GM23248 (cell line): Measurements from ENCODE around the gene CAST. TPM values are rescaled to one million over a fixed set of nuclear protein-coding genes. Genes with fewer than 3 reads are reported as not detected.

Experiments used
- DNase-seq: peaks from one replicate; pipeline ENCODE4 v3.0.0-alpha.2; 2015
- H2AFZ ChIP-seq: fragments of 200-600 bp; sonication (generic); 2 replicates; pipeline ENCODE4 v1.6.1; 2016; ENCODE audit warnings: antibody characterized with exemption
- H3F3A ChIP-seq: fragments of 200-600 bp; sonication (generic); 2 replicates; pipeline ENCODE4 v1.6.1; 2016; ENCODE audit warnings: mild to moderate bottlenecking, antibody characterized with exemption, mixed run types; ENCODE audit not compliant: insufficient read depth
- H3K27ac ChIP-seq: fragments of 200-600 bp; sonication (generic); 2 replicates; pipeline ENCODE4 v1.5.1; 2016; ENCODE audit warnings: mild to moderate bottlenecking
- H3K27me3 ChIP-seq: fragments of 200-600 bp; sonication (generic); replicated peaks from 2 replicates; pipeline ENCODE4 v1.6.1; 2016; ENCODE audit warnings: mild to moderate bottlenecking; ENCODE audit not compliant: insufficient read depth
- H3K36me3 ChIP-seq: fragments of 200-600 bp; sonication (generic); 2 replicates; pipeline ENCODE4 v1.6.1; 2016; ENCODE audit warnings: low read depth, mild to moderate bottlenecking
- H3K4me1 ChIP-seq: fragments of 200-600 bp; sonication (generic); 2 replicates; pipeline ENCODE4 v1.6.1; 2016; ENCODE audit warnings: mild to moderate bottlenecking; ENCODE audit not compliant: insufficient read depth
- H3K4me2 ChIP-seq: fragments of 200-600 bp; sonication (generic); one replicate; pipeline ENCODE4 v1.6.1; 2016; ENCODE audit warnings: mild to moderate bottlenecking; ENCODE audit not compliant: unreplicated experiment
- H3K4me3 ChIP-seq: fragments of 200-600 bp; sonication (generic); 2 replicates; pipeline ENCODE4 v1.5.1; 2016; ENCODE audit warnings: mild to moderate bottlenecking
- H3K79me2 ChIP-seq: fragments of 200-600 bp; sonication (generic); 2 replicates; pipeline ENCODE4 v1.6.1; 2016; ENCODE audit warnings: mild to moderate bottlenecking; ENCODE audit not compliant: insufficient read depth
- H3K9ac ChIP-seq: fragments of 200-600 bp; sonication (generic); 2 replicates; pipeline ENCODE4 v1.6.1; 2016; ENCODE audit warnings: mild to moderate bottlenecking
- H3K9me2 ChIP-seq: fragments of 200-600 bp; sonication (generic); 2 replicates; pipeline ENCODE4 v1.6.1; 2016; ENCODE audit warnings: mixed run types, mild to moderate bottlenecking, moderate library complexity; ENCODE audit not compliant: insufficient read depth
- H3K9me3 ChIP-seq: fragments of 200-600 bp; sonication (generic); one replicate; pipeline ENCODE4 v1.6.1; 2017; ENCODE audit warnings: low read depth
- H4K20me1 ChIP-seq: fragments of 200-600 bp; sonication (generic); 2 replicates; pipeline ENCODE4 v1.6.0; 2016; ENCODE audit not compliant: insufficient read depth
- EZH2 ChIP-seq: fragments of 200-600 bp; sonication (generic); IDR thresholded peaks from 2 replicates; pipeline ENCODE4 v1.6.1; 2018; ENCODE audit warnings: antibody characterized with exemption, mild to moderate bottlenecking; ENCODE audit not compliant: insufficient read depth, poor library complexity, severe bottlenecking
- EZH2phosphoT487 ChIP-seq: fragments of 200-600 bp; sonication (generic); IDR thresholded peaks from 2 replicates; pipeline ENCODE4 v1.6.1; 2018; ENCODE audit warnings: antibody characterized with exemption, moderate library complexity, mild to moderate bottlenecking, low read depth; ENCODE audit not compliant: insufficient read depth
- WGBS, 2 experiments: methylation state at CpG; one replicate each; pipeline ENCODE4 v1.1.6; 2015 to 2017; ENCODE audit warnings: low lambda C conversion rate in 2 of 2, low coverage in 1 of 2; ENCODE audit errors: missing lambda C conversion rate in 2 of 2; 5-methylcytosine and 5-hydroxymethylcytosine counted together
- in situ Hi-C: fragments of 300-500 bp; cut with MboI; formaldehyde crosslinking; loops from 2 replicates; pipeline ENCODE4 v1.15.0; 2020
- polyA plus RNA-seq: library from polyadenylated mRNA; unstranded; fragments of >200 nt; fragmentation: Nextera tagmentation; extraction: Ambion mirVana; gene quantifications from 2 replicates; pipeline ENCODE4 v1.2.1, GENCODE V29; 2016
- total RNA-seq: library from RNA; depleted of rRNA; stranded (reverse); fragments of >200 nt; shearing (Covaris generic); gene quantifications from 2 replicates; pipeline ENCODE4 v1.2.3, GENCODE V29; 2014

Gene CAST
- total and polyA plus RNA-seq, 2 experiments from 2014 or later, result 179 to 196 TPM

DNA sequence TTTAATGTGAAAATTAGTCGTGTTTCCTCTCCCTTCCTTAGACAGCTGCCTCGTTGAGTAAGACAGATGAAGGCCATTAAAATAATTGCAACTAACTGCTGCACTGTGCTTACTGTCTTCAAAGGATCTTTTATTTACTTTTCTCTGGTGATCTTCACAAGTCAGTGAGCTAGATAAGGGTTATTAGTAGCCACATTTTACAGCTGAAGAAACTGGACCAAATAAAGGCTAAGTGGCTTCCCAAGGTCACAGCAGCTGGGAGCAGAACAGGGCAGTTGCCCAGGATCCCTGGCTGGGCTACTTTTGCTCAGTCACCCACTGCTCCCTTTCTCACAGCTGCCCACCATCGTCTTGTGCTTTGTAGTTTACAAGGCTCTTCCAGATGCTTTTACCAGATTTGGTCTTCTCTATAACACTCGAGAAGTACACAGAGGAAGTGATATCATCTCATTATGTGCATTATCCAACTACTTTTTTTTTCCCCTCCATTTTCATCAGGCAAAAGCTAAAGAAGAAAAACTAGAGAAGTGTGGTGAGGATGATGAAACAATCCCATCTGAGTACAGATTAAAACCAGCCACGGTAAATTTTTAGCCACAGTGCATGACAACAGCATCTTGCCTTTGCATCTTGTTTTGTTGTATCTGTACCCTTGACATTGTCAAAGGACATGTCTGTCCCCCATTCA, 83.8 kb downstream of the CAST start:
- peak; percentile 34 for DNase-seq
- Histone ChIP-seq H3K27ac (peak overlapping the region; percentile 5; the same call in 1 of the 2 replicates), H3K4me2 (no peak overlapping the region), H3K27me3 (no peaks in the 10 kb centered on the region), H4K20me1 (no peaks in the 10 kb centered on the region), H3K4me1 (peaks cover 23% of the 10 kb centered on the region), H3K9ac (peak overlapping the region; percentile 6; the same call in 1 of the 2 replicates), H3K4me3 (no peak overlapping the region), H3F3A (peaks cover 39% of the 10 kb centered on the region), H3K9me3 (no peaks in the 10 kb centered on the region), H2AFZ (0 out of 2 replicates have a peak overlapping the region, but pooled peaks have one; percentile 25), H3K36me3 (peaks cover 88% of the 10 kb centered on the region), H3K79me2 (no peaks in the 10 kb centered on the region), H3K9me2 (no peaks in the 10 kb centered on the region)
- WGBS, 2 experiments, result 6 to 14% methylated on average over 5 of the region's 5 CpGs
- TF ChIP-seq EZH2, result no peak
- no peak for TF ChIP-seq EZH2phosphoT487
- in situ Hi-C loops, result no loop called here

DNA sequence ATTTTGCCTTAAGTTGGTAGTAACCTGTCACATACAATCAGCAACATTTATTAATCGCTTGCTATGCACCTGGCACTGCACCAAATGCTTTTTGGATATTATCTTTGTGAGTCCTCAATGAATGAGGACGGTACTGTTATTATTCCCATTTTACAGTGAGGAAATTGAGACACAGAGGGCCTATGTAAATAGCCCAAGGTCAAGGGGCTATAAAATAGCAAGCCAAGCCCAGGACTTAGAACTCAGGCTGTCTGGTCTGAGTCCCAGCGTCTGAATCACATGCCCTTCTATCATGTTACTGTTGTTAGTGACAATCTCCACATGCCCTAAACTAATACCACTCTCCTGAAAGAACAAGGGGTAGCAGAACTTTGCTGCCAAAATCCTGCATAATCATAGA, 85.5 kb downstream of the CAST start:
- H3F3A ChIP-seq, result peaks cover 42% of the 10 kb centered on the region
- peak; percentile 11 for DNase-seq
- no peak overlapping the region for H3K4me2 ChIP-seq
- WGBS, 2 experiments, result 62 to 65% methylated on average over 3 of the region's 3 CpGs
- H3K79me2 ChIP-seq, result no peaks in the 10 kb centered on the region
- no peak overlapping the region for H3K9ac ChIP-seq
- no peaks in the 10 kb centered on the region for H3K9me2 ChIP-seq
- H3K9me3 ChIP-seq, result no peaks in the 10 kb centered on the region
- H4K20me1 ChIP-seq, result no peaks in the 10 kb centered on the region
- H3K27me3 ChIP-seq, result no peaks in the 10 kb centered on the region
- in situ Hi-C loops, result no loop called here
- no peak overlapping the region for H3K27ac ChIP-seq
- no peak overlapping the region for H3K4me3 ChIP-seq
- peaks cover 81% of the 10 kb centered on the region for H3K36me3 ChIP-seq
- H2AFZ ChIP-seq, result no peak overlapping the region
- peaks cover 23% of the 10 kb centered on the region for H3K4me1 ChIP-seq
- no peak for TF ChIP-seq EZH2phosphoT487
- no peak for TF ChIP-seq EZH2

GRCh38 chr5:96750110-96750822, 88.1 kb downstream of the CAST start:
- Histone ChIP-seq H4K20me1 (no peaks in the 10 kb centered on the region), H3K4me3 (no peak overlapping the region), H3K4me1 (peaks cover 12% of the 10 kb centered on the region), H3K36me3 (peaks cover 82% of the 10 kb centered on the region), H3K27me3 (no peaks in the 10 kb centered on the region), H3K79me2 (no peaks in the 10 kb centered on the region), H3K27ac (no peak overlapping the region), H3F3A (peaks cover 34% of the 10 kb centered on the region), H3K4me2 (no peak overlapping the region), H3K9ac (no peak overlapping the region), H3K9me2 (no peaks in the 10 kb centered on the region), H2AFZ (no peak overlapping the region), H3K9me3 (no peaks in the 10 kb centered on the region)
- TF ChIP-seq EZH2phosphoT487, result no peak
- TF ChIP-seq EZH2, result no peak
- 92 to 95% methylated on average over 6 of the region's 6 CpGs for WGBS, 2 experiments
- DNase-seq, result no peak
- in situ Hi-C loops, result no loop called here

DNA sequence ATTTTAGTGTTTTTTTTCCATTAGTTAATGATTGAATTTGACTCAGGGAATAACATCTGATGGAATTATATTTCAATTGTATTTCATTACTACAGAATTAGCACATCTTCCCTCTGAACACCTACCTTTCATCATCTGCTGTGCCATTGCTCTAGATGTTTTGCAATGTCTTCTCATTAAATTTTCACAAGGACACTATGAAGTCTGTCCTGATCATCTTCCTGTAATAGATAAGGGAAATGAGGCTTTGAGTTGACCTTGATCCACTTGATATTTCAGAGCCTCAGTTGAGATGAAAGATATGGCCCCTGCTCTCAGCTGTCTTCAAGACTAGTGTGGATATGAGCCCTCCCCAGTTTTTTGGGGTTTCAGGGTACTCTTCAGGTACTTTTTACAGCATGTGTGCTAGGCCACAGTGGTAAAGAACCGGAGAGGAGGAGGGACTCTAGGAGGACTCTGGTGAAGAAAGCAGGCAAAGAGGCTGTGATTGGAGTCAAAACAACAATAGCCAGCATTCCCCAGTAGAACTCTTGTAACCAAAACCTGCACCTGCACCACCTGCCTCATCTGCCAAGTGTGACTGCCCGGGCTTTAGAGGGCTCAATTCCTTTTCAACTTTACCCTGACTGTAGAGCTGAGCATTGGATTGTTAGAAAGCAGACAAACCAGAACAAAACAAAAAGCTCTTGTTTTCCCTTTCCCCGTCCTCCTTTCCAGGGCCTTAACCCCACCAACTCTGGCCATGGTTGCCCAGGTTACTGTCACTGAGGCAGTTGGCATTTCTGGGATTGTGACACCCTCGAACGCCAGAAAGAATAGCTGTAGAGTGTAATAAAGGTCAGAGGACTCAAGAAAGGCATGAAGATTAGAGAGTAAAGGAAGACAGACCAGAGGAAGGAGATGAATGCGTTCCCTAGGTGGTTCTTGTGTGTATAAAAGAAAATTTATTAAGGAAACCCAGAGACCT, 89.3 kb downstream of the CAST start:
- no peak for TF ChIP-seq EZH2phosphoT487
- TF ChIP-seq EZH2, result no peak
- no peaks in the 10 kb centered on the region for H3K9me2 ChIP-seq
- H3K9ac ChIP-seq, result no peak overlapping the region
- H3K27me3 ChIP-seq, result no peaks in the 10 kb centered on the region
- no peak for DNase-seq
- H3K79me2 ChIP-seq, result no peaks in the 10 kb centered on the region
- H3K4me3 ChIP-seq, result no peak overlapping the region
- in situ Hi-C loops, result no loop called here
- H3K4me2 ChIP-seq, result no peak overlapping the region
- peaks cover 87% of the 10 kb centered on the region for H3K36me3 ChIP-seq
- H4K20me1 ChIP-seq, result no peaks in the 10 kb centered on the region
- peaks cover 1% of the 10 kb centered on the region; the same call in 1 of the 2 replicates for H3K4me1 ChIP-seq
- H2AFZ ChIP-seq, result no peak overlapping the region
- H3F3A ChIP-seq, result peaks cover 30% of the 10 kb centered on the region
- no peaks in the 10 kb centered on the region for H3K9me3 ChIP-seq
- no peak overlapping the region for H3K27ac ChIP-seq
- WGBS, 2 experiments, result 49 to 51% methylated on average over 6 of the region's 6 CpGs
